ENCODE measurements around the gene GALNT15.

Gene GALNT15, protein sequence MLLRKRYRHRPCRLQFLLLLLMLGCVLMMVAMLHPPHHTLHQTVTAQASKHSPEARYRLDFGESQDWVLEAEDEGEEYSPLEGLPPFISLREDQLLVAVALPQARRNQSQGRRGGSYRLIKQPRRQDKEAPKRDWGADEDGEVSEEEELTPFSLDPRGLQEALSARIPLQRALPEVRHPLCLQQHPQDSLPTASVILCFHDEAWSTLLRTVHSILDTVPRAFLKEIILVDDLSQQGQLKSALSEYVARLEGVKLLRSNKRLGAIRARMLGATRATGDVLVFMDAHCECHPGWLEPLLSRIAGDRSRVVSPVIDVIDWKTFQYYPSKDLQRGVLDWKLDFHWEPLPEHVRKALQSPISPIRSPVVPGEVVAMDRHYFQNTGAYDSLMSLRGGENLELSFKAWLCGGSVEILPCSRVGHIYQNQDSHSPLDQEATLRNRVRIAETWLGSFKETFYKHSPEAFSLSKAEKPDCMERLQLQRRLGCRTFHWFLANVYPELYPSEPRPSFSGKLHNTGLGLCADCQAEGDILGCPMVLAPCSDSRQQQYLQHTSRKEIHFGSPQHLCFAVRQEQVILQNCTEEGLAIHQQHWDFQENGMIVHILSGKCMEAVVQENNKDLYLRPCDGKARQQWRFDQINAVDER

DNA sequence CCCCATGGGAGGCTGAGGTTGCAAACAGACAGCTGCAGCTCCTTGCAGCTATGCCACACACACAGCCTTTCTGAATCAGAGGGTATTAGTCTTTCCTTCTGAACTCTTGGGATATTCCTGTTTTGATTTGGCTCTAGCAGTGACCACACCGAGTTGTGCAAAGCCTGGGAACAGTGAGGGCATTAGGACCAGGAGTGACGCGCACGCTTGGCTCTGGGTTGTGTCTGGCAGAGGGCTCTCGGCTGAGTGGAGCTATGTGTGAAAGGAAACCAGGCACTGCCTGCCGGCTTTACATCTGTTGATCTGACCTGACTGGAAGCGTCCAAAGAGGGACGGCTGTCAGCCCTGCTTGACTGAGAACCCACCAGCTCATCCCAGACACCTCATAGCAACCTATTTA, at the start of gene GALNT15:
TSS of gene GALNT15 (plus strand) at position 292 of the 400 bp plus-strand sequence. CDS start 472 bp downstream, outside the sequence.
- DNase-seq: no peak

DNA sequence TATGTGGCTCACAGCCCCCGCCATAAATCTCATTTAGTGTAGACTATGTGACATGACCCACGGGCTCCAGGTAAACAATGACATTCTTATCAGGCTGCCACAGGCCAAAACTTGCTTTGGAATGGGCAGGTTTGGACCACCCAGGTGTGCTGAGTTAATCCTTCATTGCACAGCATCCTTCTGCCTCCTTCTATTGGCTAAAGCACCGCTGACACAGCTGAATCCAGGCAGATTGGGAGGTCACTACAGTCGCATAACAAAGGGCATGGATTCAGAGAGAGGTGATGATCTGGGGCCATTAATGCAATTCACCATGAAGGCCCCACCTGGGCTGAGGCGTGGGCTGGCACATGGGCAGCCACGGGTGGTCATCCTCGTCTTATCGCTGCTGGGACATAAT, 47.8 kb upstream of the GALNT15 start:
- no peak for DNase-seq

DNA sequence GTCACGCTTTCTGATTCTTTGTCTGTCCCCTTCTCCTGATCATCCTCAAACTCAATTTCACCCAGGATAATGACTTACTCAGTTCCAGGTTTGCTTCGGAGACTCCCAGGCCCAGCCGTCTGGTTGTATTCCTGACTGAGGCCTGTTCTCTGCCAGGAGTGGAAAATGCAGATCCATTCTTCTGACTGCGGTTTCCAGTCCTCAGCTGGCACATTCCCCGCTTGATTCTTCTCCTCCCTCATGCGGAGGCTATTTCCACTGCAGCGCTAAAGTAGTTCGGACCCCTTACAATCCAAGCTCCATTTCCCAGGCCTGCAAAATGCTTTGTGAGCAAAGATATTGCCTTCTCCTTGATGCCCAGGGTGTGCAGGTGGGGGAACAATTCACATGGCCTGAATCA, 47.2 kb upstream of the GALNT15 start:
- DNase-seq: no peak

DNA sequence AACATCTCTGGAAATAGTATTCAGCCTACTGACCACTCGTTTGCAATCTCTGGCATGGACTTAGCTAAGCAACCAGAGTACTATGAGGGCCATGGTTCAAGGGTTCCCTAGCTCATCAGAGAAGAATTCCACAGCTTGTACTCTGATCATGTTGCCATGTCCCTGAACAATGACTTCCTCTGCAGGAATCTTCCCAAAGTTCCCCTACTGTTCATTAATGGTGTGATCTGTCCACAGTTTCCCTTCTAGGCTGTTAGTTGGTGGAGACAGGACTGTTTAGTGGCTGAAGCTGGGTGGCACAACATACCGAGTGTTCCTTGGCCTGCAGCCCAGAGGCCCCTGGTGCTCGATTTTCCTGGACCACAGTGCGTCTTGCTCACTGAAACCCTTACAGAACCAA, 44.4 kb upstream of the GALNT15 start:
- DNase-seq: no peak

DNA sequence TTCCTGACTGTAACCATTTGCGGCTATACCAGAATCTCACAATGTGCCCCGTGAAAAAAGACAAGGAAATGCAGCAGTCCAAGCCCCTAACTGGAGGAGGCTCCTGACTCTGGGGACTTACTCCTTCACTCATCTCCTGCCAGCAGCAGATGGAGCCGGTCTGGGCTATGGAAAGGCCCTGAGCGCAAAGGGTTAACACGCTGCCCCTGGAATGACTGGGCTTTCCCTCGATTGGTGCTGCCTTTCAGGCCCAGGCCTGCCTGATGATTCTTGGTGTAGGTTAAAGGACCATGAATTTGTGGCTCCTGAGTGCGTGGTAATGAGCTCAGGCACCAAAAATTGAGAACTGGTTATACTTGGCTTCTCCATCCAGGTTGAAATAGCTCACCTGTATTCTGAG, 42.3 kb upstream of the GALNT15 start:
- no peak for DNase-seq

DNA sequence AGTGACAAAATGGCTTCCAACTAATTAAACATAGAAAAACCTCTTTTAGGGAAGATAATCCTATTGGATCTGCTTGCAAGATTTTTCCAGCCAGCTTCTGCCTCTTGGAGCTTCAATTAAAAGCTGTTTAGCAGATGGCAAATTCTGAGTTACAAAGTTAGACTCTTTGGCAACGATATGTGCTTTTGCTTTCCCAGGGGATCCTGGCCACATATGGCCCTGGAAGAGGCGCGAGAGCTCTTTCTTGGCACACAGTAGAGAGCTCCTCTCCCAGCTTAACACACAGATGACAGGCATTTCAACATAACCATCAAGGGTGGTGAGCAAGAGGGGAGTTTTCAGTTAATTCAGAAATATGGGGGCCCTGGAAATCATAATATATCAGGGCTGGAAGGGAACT, 41.6 kb upstream of the GALNT15 start:
- DNase-seq: no peak

DNA sequence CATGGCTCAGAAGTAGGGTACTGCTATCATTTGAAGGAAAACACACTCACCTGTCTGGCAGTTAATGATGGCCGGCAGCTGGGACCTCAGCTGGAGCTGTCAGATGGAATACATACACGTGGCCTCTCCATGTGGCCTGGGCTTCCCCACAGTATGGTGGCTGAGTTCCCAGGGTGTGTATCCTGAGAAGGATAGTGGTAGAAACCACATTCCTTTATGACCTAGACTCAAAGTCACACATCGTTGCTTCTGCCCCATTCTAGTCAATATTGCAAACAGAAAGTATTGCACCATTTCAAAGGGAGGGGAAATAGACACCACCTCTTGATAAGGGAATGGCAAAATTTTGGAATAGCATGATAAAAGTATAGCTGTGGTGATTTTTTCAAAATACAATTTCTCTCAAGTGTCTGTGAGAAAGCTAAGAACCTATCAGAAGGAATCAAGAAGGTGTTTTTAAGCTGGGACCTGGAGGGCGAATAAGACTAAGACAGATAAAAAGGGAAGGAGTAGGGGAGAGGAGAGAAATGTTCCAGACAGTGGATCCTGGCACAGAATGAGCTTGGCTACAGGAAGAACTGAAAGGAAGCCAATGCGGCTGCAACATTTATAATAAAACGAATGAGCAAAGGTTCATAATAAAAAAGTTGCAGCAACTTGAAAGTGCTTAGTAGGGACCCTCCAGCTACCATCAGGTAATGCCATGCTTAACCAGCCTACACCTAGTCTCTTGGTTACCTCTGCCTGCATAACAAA, 40.1 kb upstream of the GALNT15 start:
- no peak for DNase-seq

DNA sequence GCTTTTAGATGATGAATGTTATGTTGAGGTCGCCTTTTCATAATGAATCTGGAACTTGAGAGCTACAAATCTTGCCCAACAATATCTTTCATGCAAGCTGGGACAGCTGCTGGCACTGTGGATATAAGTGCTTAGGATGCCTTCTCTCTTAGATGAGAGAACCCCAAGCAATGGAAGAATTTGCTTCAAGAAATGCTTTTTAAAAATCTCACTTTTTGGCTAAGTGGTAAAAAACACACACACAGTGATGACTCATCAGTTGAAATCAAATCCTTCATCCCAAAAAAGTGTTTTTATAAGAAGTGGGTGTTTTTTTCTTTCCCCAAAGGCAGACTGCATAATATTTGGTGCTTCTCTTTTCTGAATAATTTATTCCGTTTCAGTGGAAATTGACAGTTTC, 38.4 kb upstream of the GALNT15 start:
- DNase-seq: no peak

DNA sequence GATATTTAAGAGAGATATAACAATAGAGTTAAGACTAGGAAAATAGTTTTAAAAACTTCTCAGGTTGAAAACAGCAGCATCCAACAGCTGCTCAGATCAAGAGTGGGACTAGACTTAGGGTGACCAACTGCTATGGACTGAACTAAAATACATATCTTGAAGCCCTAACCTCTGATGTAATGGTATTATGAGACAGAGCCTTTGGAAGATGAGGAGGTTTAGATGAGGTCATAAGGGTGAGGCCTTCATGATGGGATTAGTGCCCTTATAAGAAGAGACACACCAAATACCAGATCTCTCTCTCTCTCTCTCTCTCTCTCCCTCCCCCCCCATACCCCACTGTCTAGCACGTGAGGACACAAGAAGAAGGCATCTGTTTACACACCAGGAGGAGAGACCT, 37.4 kb upstream of the GALNT15 start:
- no peak for DNase-seq

DNA sequence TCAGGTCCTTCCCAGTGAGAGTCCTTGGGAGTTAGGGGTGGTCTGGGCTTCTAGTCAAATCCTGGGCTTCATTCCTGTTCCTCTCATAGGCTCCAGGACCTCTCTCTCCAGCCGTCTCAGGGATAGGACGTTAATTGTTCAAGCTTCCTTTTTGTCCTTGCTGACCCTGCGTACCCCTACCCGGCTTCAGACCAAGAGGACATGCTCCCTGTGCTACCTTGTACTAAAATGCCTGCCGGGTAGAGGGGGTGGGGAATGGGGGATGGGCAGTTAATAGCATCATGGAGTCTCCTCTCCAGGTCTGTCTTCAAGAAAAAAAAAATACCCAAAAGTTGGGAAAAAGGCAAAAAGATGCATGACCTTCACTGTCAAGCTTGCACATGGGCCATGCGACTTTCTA, 36.5 kb upstream of the GALNT15 start:
- DNase-seq: no peak

DNA sequence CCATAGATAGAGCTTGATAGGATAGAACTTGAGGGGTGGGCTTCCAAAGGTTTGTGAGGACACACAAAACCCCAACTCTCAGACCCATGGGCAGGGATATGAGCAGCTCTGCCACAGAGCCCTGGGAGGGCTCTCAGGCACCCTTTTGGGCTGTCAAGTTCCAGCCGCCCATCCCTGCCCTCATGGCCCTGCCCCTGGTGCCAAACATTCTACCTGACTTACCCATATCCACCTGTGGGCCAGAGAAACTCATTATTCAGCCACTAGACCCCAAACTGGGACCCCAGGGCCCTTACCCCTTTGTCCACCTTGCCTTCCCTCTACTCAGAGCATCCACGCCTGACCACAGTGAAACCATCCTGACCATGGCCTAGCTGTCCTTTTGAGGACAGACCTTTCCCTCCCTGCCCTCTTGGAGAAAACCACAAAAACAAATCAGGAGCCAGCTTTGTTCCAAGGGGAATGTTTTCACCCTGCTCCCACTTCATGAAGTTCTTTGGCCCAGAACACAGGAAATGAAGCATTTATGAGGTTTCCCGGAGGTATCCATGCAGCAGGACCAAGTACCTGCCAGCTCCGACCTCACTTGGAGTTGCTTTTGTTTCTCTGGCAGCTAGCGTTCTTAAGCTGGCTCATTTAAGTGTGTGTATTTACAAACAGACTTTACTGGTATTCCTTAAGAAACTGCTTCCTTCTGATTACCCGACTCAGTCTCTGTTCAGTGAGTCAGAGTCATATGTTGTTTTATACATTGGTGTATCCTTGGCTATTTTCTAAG, 34.2 kb upstream of the GALNT15 start:
- DNase-seq: no peak

DNA sequence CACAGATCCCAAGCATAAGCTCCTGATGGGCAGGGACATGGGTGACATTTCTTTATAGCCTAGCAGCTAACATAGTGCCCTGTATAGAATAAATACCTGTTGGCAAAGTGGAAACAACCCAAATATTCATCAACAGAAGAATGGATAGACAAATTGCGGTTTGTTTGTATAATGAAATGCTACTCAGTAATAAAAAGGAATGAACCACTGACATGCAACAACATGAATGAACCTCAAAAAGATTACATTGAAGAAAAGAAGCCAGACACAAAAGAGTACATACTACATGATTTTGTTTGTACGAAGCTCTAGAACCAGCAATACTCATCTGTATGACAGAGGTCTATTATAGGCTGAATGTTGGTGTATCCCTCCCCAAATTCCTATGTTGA, 33.6 kb upstream of the GALNT15 start:
- no peak for DNase-seq

DNA sequence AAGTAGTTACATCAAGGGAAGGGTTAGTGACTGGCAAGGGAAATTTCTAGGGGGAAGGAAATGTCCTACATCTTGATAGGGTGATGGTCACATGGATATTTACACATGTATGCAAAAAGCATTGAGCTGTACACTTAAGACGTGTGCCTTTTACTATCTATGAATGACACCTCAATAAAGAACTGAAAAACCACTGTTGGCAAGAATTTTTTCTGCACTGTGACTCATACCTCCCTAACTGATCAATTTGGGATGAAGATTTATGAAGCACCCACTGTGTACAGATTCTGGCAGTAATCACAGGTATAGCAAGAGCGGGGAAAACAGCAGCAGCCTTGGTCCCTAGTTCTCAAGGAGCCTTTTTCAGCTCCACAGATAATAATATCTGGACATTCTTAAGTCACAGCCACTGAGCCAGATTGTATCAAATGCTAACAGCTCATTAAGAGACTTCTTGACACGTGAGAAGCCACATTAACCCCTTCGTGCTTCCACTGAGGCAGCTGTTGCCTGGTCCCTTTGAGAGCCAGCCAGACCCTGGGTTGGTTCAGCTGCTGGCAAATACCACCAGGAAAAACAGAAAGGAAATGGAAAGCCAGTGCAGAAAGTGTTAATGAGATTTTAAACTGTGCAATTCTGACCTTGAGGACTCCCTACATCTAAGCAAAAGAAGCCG, 32.0 kb upstream of the GALNT15 start:
- DNase-seq: no peak

DNA sequence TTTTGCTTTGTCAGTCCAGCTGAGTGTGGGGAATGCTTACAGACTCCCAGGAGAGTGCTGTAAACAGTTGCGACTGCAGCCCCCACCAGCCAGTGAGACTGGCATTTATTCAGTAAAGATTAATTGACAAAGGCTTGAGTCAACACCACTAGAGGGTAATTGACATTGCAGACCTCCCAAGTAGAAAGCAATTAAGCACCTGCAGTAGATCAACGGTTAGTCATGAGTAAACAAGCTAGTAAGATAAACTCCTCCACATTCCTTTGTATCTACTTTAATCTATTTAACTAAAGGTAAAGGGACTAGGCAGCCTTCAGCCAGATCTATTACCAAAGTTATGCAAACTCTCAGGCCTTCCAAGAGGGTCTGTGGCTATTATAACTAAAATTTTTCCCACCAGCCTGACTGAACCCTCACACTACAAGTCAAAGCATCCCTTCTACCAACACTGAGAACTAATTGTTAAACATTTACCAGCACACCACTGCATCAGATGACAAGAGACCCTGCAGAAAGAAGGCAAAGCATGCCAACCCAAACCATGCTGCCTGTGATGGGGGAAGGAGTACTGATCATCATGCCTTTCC, 30.5 kb upstream of the GALNT15 start:
- no peak for DNase-seq

DNA sequence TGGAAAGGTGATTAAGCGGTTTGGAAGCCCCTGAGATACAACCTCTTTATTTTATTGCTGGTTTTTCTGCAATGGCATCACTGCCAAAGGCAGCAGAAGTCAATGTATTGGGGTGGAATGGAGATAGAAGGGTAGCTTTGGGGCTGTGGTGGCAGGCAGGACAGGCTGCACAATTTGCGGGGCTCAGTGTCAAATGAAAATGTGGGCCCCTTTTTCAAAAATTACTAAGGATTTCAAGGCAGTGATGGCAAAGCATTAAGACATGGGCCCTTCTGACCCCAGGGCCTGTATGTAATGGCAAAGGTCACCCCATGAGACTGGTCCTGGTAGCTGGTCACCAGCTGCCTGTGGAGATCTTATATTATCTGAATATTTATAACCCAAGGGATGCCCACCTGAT, 29.3 kb upstream of the GALNT15 start:
- DNase-seq: no peak

DNA sequence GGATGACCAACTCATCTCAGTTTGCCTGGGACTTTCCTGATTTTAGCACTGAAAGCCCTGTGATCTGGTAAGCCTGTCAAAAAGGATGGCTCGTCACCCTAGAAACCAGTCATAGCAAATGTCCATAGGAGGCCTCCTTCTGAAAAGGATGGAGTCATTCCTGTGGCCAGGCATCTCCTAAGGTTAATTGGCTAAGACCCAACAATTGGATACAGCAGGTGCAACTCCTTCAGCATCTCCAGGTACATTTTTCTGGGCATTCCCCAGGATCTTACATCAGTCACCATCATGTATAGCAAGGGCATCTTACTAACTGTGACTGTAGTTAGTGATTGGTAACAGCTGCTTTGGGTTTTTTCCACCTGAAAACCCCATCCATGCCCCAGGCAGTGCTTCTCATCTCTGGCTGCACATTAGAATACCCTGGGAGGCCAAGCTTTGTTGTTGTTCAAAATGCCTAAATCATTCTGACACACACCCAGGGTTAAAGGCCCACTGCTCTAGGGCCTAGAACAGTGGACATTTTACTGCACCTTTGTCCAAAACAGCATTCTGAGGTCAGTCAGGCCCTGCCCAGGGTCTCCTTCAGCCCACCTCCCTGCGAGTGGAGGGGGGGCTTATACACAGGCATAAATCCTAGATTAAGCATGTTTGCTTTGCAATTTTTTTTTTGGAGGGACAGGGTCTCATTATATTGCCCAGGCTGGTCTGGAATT, 28.3 kb upstream of the GALNT15 start:
- no peak for DNase-seq

DNA sequence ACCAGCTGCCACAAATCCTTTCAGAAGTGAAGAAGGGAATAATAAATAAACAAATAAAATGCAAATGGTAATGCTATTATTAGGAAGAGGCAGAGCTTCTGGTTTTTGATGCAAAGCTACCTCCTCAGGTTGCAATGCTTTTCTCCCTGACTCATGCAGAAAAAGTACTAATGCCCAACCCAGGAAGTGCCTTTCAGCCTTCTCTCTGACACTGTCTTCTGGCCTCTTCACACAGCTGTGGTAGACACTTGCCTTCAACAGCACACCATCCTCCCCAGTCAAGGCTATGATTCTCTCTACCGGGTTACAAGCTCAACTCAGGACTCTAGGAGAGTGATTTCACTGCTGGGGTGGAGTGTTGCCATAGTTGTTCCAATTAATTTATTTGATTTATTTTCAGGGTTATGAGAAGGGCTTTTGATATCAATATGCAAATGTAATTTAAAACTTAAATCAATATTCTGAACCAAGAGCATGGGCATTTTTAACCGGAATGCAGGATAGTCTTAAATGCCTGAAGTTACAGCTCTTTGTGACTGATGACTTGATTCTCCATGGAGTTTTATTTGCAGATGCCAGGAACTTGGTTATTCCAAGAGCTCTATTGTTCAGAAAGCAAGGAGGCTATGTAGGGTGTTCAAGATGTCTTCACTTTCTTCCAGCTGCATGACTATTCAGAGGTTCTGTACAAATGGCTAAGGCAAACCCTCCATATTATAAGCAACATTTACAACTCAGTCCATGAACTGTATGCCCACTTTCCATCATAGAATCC, 27.1 kb upstream of the GALNT15 start:
- DNase-seq: peak; percentile 8 to 31

DNA sequence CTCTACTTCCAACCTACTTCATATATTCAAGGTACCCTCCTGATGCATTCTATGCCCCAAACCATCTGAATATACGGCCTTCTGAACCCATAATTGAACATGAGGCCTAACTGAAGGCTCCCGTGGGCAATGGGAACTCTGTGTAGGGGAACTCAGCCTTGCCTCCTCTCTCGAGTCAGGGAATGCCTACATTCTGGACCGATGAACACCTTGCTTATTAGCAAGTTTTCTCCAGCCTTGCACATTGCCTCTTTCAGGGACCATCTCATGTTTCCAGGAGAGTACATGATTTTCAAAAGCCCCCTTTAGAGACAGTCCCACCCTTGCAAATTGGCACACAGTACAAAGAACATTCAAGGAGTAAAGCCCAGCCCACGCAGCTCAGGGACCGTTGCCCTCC, 26.3 kb upstream of the GALNT15 start:
- no peak for DNase-seq

DNA sequence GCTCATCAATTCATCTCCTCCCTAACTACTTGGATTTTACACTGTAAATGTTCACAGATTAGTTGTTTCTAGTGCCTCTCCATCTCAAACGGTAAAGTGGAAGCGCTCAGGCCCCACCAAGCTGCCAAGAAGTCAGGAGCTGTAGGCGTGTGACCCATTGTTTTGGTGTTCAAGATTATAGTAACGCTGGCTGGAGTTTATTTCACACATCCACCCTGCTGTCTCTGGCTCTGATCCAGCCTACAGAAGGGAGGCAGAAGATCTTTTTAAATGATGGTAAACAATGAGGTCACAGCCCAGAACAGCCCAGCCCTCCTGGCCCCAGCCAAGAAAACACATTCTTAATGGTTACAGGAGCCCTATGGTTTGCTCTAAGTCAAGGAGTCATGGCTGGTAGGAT, 25.7 kb upstream of the GALNT15 start:
- DNase-seq: no peak

DNA sequence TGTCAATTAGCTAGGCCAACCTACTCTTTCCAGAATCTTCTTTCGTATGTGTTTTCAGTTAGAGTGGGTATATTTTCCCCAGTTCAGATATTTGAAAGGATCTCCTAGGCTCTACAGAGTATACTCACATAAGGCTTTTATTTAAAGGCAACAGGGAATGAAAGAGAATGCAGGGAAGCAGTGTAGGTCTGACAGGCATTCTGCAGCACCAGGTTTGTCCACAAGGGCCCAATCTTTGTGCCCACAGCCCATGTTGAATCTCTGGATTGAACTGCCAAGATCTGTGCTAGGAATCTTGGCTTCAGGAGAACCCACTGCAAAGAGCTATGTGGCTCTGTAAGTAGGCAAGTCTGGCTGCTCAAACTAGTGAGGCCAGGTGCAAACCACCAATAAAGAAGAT, 24.2 kb upstream of the GALNT15 start:
- no peak for DNase-seq

DNA sequence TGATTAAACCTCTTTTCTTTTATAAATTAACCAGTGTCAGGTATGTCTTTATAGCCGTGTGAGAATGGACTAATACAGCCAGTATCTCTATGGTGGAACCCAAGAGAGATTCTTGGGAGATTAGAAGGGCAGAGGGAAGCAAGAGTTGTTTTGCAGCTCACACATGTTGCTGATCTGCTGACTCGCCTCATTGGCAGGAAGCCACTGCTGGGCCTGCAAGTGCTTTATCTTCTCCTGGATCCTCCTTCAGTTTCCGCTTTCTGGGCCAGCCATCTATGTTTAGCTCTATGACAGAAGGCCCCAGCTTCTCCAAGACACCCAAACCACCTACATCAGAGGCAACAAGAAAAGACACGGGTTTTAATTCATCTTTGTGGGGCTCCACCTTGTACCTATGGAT, 23.4 kb upstream of the GALNT15 start:
- DNase-seq: peak; percentile 90 to 91

Measured in Kasumi-1 (cell line).